GM12864 (cell line): ENCODE measurements around the gene CHST11.

Experiments
- DNase-seq: peaks from one replicate; pipeline ENCODE4 v3.0.0-alpha.2; 2011; ENCODE audit warnings: low read depth
- H3K4me3 ChIP-seq: 2 replicates; pipeline ENCODE4 v1.5.1; 2011; ENCODE audit warnings: mild to moderate bottlenecking, low read depth, low read length, control low read depth
- CTCF ChIP-seq: IDR thresholded peaks from 2 replicates; pipeline ENCODE4 v1.5.1; 2011; ENCODE audit warnings: low read depth, mild to moderate bottlenecking, moderate library complexity, low read length, control low read depth, inconsistent platforms; ENCODE audit errors: missing control alignments

CHST11 gene

GRCh38 chr12:104420868-104421267 lies 35.9 kb upstream of the CHST11 start:
- no peak overlapping the region for H3K4me3 ChIP-seq
- TF ChIP-seq CTCF, result no peak
- no peak for DNase-seq

- H3K4me3 ChIP-seq, result no peak overlapping the region
- no peak for TF ChIP-seq CTCF
- no peak for DNase-seq
These were observed 35.4 kb upstream of the CHST11 start for GRCh38 chr12:104421343-104421742.

- TF ChIP-seq CTCF, result no peak
- no peak for DNase-seq
- H3K4me3 ChIP-seq, result no peak overlapping the region
These were observed 34.3 kb upstream of the CHST11 start for GRCh38 chr12:104422441-104422840.

- no peak overlapping the region for H3K4me3 ChIP-seq
- DNase-seq, result no peak
- no peak for TF ChIP-seq CTCF
These were observed 33.5 kb upstream of the CHST11 start for GRCh38 chr12:104423273-104423672.

GRCh38 chr12:104423809-104424208 lies 32.9 kb upstream of the CHST11 start:
- DNase-seq, result no peak
- no peak for TF ChIP-seq CTCF
- no peak overlapping the region for H3K4me3 ChIP-seq

GRCh38 chr12:104424955-104425354 lies 31.8 kb upstream of the CHST11 start:
- DNase-seq, result no peak
- TF ChIP-seq CTCF, result no peak
- no peak overlapping the region for H3K4me3 ChIP-seq

- TF ChIP-seq CTCF, result no peak
- H3K4me3 ChIP-seq, result no peak overlapping the region
These were observed 31.1 kb upstream of the CHST11 start for GRCh38 chr12:104425614-104426013.

More at GRCh38 chr12:104425614-104426013, 31.1 kb upstream of the CHST11 start:
- DNase-seq, result no peak
